Measurements from ENCODE around the gene QARS1. TPM values are rescaled to one million over a fixed set of nuclear protein-coding genes. Genes with fewer than 3 reads are reported as not detected.

QARS1 gene
- total and polyA plus RNA-seq, 2 of the 8 experiments (the other 6 are each of a cell fraction or from before 2014, with no cell fraction given) = 353 to 581 TPM

DNA sequence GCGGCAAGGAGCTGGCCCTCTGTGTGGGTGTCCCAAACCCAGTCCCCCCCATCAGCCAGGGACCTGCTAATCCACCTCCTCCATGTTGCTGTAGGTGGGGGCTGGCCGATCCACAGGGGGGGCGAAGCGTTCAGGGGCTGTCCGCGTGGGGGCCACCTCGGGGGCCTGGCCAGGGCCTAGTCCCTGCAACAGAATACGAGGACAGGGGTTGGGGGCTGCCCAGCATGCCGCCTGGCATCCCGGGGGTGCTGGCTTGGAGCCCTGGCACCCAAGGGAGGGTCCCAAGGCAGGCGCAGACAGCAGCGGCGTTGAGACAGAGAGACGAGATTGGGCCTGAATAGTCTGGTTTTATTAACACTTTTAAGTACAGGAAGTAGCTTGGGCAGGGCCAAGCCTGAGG is 3.8 kb upstream of the QARS1 start:
- H4K91ac ChIP-seq (replicated peaks; ENCODE audit: insufficient read length, low read length) = no peak overlapping the region
- CTCF ChIA-PET (ENCODE audit: partially characterized antibody) = interaction anchor here (0.7 to 1.9 kb wide), 7 partner anchors 11 to 564 kb away, joined by 3 to 6 read pairs (median 4); partner anchors contain the start of genes NDUFAF3, QRICH1 and USP19
- H3K9me3 ChIP-seq (ENCODE audit: insufficient read depth in 2 of 2, low read depth in 1 of 2, low read length in 1 of 2) = no peaks in the 10 kb centered on the region
- no peak overlapping the region for H2AK5ac ChIP-seq (ENCODE audit: low read depth, low read length)
- FAIRE-seq (no peak), DNase-seq (ENCODE audit: low read depth in 1 of 2, low spot score in 2 of 2) (no peak)
- no peak overlapping the region for H2AFZ ChIP-seq (ENCODE audit: low read length)
- H3K23me2 ChIP-seq (ENCODE audit: low read depth, low read length) = peaks cover 8% of the 10 kb centered on the region
- no peak overlapping the region for H3K23ac ChIP-seq (ENCODE audit: insufficient read length)
- H4K8ac ChIP-seq (ENCODE audit: extremely low read depth, insufficient read depth, low read length) = no peak overlapping the region
- no peak overlapping the region for H3K4me3 ChIP-seq (ENCODE audit: extremely low read depth in 1 of 4, insufficient read depth in 2 of 4, low read depth in 3 of 4, low read length in 4 of 4)
- H4K20me1 ChIP-seq (replicated peaks in 1 of 2; ENCODE audit: control insufficient read depth in 1 of 2, insufficient read depth in 2 of 2, low read length in 2 of 2) = peaks cover 0 to 10% of the 10 kb centered on the region in 2 experiments
- H3K18ac ChIP-seq (ENCODE audit: extremely low read depth, low read length) = no peak overlapping the region
- 91% methylated on average over 6 of the region's 14 CpGs; no CpG with 5 or more reads in 1 of the 2 experiments for WGBS, 2 experiments (ENCODE audit: extremely low coverage in 1 of 2, insufficient coverage in 1 of 2, insufficient read length in 1 of 2, insufficient replicate concordance in 2 of 2, low coverage in 1 of 2, low lambda C conversion rate in 2 of 2, missing lambda C conversion rate in 1 of 2)
- POLR2A ChIA-PET (ENCODE audit: partially characterized antibody) = interaction anchor here (0.8 to 27.9 kb wide), 10 partner anchors 5 to 90 kb away, joined by 3 to 508 read pairs (median 4); partner anchors contain the start of genes DALRD3, IMPDH2, LAMB2 and NDUFAF3
- H3K4ac ChIP-seq (replicated peaks; ENCODE audit: insufficient read length, low read depth, low read length) = no peak overlapping the region
- no peak overlapping the region for H2BK15ac ChIP-seq (ENCODE audit: low read length)
- no peak overlapping the region for H2BK12ac ChIP-seq (ENCODE audit: low read depth, low read length)
- H3K14ac ChIP-seq (ENCODE audit: insufficient read length) = no peak overlapping the region
- no peak overlapping the region for H2BK20ac ChIP-seq (ENCODE audit: low read length)
- H4K5ac ChIP-seq (ENCODE audit: insufficient read length, low read depth, low read length) = no peak overlapping the region
- peaks cover 18 to 42% (median 35%) of the 10 kb centered on the region in 4 experiments for H3K36me3 ChIP-seq (ENCODE audit: control insufficient read depth in 2 of 4, insufficient read depth in 4 of 4, low read length in 3 of 4)
- no peak overlapping the region for H3K9ac ChIP-seq (replicated peaks in 1 of 4; ENCODE audit: extremely low read depth in 1 of 4, low read depth in 3 of 4, low read length in 3 of 4)
- H3K79me1 ChIP-seq (ENCODE audit: low read depth, low read length) = no peaks in the 10 kb centered on the region; the same call in 1 of the 2 replicates
- H3K27me3 ChIP-seq (replicated peaks in 1 of 4; ENCODE audit: control insufficient read depth in 3 of 4, extremely low read depth in 1 of 4, insufficient read depth in 3 of 4, low read length in 3 of 4) = no peaks in the 10 kb centered on the region
- H3K27ac ChIP-seq (ENCODE audit: low read depth, low read length) = no peak overlapping the region
- no peak overlapping the region for H3K4me2 ChIP-seq (ENCODE audit: insufficient read depth in 1 of 2, low read depth in 2 of 2, low read length in 2 of 2)
- no peak overlapping the region for H2BK120ac ChIP-seq (replicated peaks; ENCODE audit: low read depth, low read length)
- H3K4me1 ChIP-seq (replicated peaks in 1 of 4; ENCODE audit: control insufficient read depth in 3 of 4, insufficient read depth in 4 of 4, low read length in 3 of 4) = peaks cover 0 to 9% (median 3%) of the 10 kb centered on the region in 4 experiments; a peak in 5 of 7 replicates
- H2BK5ac ChIP-seq (ENCODE audit: low read depth, low read length) = no peak overlapping the region
- peaks cover 0 to 10% of the 10 kb centered on the region in 2 experiments; a peak in 2 of 4 replicates for H3K79me2 ChIP-seq (ENCODE audit: control insufficient read depth in 1 of 2, insufficient read depth in 2 of 2, low read length in 2 of 2)
- no peak overlapping the region for H3K56ac ChIP-seq (replicated peaks; ENCODE audit: insufficient read length, low read depth, low read length)
- TF ChIP-seq, protein P1, sequence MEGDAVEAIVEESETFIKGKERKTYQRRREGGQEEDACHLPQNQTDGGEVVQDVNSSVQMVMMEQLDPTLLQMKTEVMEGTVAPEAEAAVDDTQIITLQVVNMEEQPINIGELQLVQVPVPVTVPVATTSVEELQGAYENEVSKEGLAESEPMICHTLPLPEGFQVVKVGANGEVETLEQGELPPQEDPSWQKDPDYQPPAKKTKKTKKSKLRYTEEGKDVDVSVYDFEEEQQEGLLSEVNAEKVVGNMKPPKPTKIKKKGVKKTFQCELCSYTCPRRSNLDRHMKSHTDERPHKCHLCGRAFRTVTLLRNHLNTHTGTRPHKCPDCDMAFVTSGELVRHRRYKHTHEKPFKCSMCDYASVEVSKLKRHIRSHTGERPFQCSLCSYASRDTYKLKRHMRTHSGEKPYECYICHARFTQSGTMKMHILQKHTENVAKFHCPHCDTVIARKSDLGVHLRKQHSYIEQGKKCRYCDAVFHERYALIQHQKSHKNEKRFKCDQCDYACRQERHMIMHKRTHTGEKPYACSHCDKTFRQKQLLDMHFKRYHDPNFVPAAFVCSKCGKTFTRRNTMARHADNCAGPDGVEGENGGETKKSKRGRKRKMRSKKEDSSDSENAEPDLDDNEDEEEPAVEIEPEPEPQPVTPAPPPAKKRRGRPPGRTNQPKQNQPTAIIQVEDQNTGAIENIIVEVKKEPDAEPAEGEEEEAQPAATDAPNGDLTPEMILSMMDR (IDR thresholded peaks at IDR 0.05; ENCODE audit: control extremely low read depth in 1 of 3, insufficient read depth in 1 of 3, low read depth in 1 of 3, low read length in 3 of 3) = no peak
- no peak for TF ChIP-seq SP4 (IDR thresholded peaks at IDR 0.05; ENCODE audit: low read length)

Data from H1 (cell line).